CD14-positive monocyte (primary cell): ENCODE measurements around the gene GLB1L. TPM values are rescaled to one million over a fixed set of nuclear protein-coding genes. Genes with fewer than 3 reads are reported as not detected.
A peak's percentile ranks its signal among the peaks of the same experiment; 100 is the strongest.

Source experiments
- DNase-seq, 3 donors: peaks; one replicate each; pipeline ENCODE4 v3.0.0-alpha.2; 2011 to 2022
- H2AFZ ChIP-seq: 2 replicates; pipeline ENCODE4 v1.6.0; 2012; ENCODE audit warnings: mild to moderate bottlenecking, low read depth, low read length, inconsistent platforms; ENCODE audit not compliant: insufficient read depth, poor library complexity, severe bottlenecking
- H3K27ac ChIP-seq, 2 donors: 1 replicate in 1 of 2; 2 replicates in 1 of 2; pipeline ENCODE4 v1.5.1; 2012 to 2013; ENCODE audit warnings: low read length in 2 of 2, control low read depth in 1 of 2, inconsistent platforms in 1 of 2, low read depth in 1 of 2, mild to moderate bottlenecking in 1 of 2
- H3K27me3 ChIP-seq, 2 donors: one replicate each; pipeline versions ENCODE4 v1.6.0 to v1.6.1; 2011 to 2013; ENCODE audit warnings: low read length in 2 of 2; ENCODE audit not compliant: control insufficient read depth in 2 of 2, insufficient read depth in 2 of 2
- H3K36me3 ChIP-seq, 2 donors: replicated peaks in 1 of 2; 1 replicate in 1 of 2; 2 replicates in 1 of 2; pipeline versions ENCODE4 v1.5.1 to v1.6.1; 2012 to 2013; ENCODE audit warnings: low read length in 2 of 2, control low read depth in 1 of 2, inconsistent platforms in 1 of 2, mild to moderate bottlenecking in 1 of 2; ENCODE audit not compliant: insufficient read depth in 2 of 2, control insufficient read depth in 1 of 2
- H3K4me1 ChIP-seq, 2 donors: 1 replicate in 1 of 2; 2 replicates in 1 of 2; pipeline versions ENCODE4 v1.5.1 to v1.6.1; 2012 to 2013; ENCODE audit warnings: low read length in 2 of 2, control low read depth in 1 of 2, inconsistent platforms in 1 of 2, mild to moderate bottlenecking in 1 of 2, moderate library complexity in 1 of 2; ENCODE audit not compliant: insufficient read depth in 2 of 2, control insufficient read depth in 1 of 2
- H3K4me2 ChIP-seq: replicated peaks from 2 replicates; pipeline ENCODE3; 2012; ENCODE audit warnings: low read length, moderate library complexity, mild to moderate bottlenecking; ENCODE audit not compliant: poor library complexity, severe bottlenecking; ENCODE audit errors: extremely low read depth
- H3K4me3 ChIP-seq, 3 experiments: fragments of 200-600 bp in 1 of 3; sonication (generic) in 1 of 3; replicated peaks in 1 of 3; 1 replicate in 2 of 3; 2 replicates in 1 of 3; pipeline ENCODE4 v1.5.1; 2011 to 2013; ENCODE audit warnings: low read length in 3 of 3, mild to moderate bottlenecking in 3 of 3, control low read depth in 2 of 3, low read depth in 2 of 3, inconsistent platforms in 1 of 3, moderate library complexity in 1 of 3
- H3K79me2 ChIP-seq: 2 replicates; pipeline ENCODE4 v1.6.0; 2012; ENCODE audit warnings: mild to moderate bottlenecking, control low read depth, inconsistent platforms, low read length, moderate library complexity; ENCODE audit not compliant: insufficient read depth
- H3K9ac ChIP-seq: 2 replicates; pipeline ENCODE4 v1.6.0; 2017; ENCODE audit warnings: low read length, mild to moderate bottlenecking; ENCODE audit not compliant: insufficient read depth, poor library complexity, severe bottlenecking
- H3K9me3 ChIP-seq, 2 donors: replicated peaks in 1 of 2; 1 replicate in 1 of 2; 2 replicates in 1 of 2; pipeline versions ENCODE4 v1.5.1 to v1.6.1; 2012 to 2013; ENCODE audit warnings: low read length in 2 of 2, control low read depth in 1 of 2; ENCODE audit not compliant: control insufficient read depth in 1 of 2, insufficient read depth in 1 of 2
- H4K20me1 ChIP-seq: 2 replicates; pipeline ENCODE4 v1.6.0; 2012; ENCODE audit warnings: mild to moderate bottlenecking, low read length, control low read depth, moderate library complexity; ENCODE audit not compliant: insufficient read depth
- H3K27ac Mint-ChIP-seq, 7 donors: one replicate each; pipeline ENCODE4 v1.8.0; 2020; ENCODE audit warnings: mild to moderate bottlenecking in 7 of 7, mixed read lengths in 7 of 7, moderate library complexity in 6 of 7, inconsistent platforms in 2 of 7
- H3K27me3 Mint-ChIP-seq, 3 donors: one replicate each; pipeline ENCODE4 v1.8.0; 2021 to 2022; ENCODE audit warnings: low read depth in 3 of 3, mild to moderate bottlenecking in 3 of 3, mixed read lengths in 3 of 3, moderate library complexity in 3 of 3, inconsistent platforms in 1 of 3
- H3K36me3 Mint-ChIP-seq, 2 donors: one replicate each; pipeline ENCODE4 v1.8.0; 2020; ENCODE audit warnings: mixed read lengths in 2 of 2, inconsistent platforms in 1 of 2, mild to moderate bottlenecking in 1 of 2
- H3K4me1 Mint-ChIP-seq: one replicate; pipeline ENCODE4 v1.8.0; 2020; ENCODE audit warnings: mild to moderate bottlenecking, mixed read lengths
- H3K4me3 Mint-ChIP-seq, 2 donors: one replicate each; pipeline ENCODE4 v1.8.0; 2020; ENCODE audit warnings: mild to moderate bottlenecking in 2 of 2, mixed read lengths in 2 of 2, moderate library complexity in 1 of 2
- H3K9me3 Mint-ChIP-seq, 7 donors: one replicate each; pipeline ENCODE4 v1.8.0; 2020 to 2022; ENCODE audit warnings: mixed read lengths in 7 of 7, mild to moderate bottlenecking in 6 of 7, moderate library complexity in 6 of 7, inconsistent platforms in 2 of 7
- WGBS: methylation state at CpG from one replicate; pipeline ENCODE4 v1.1.5; 2013; ENCODE audit warnings: missing lambda C conversion rate; ENCODE audit not compliant: insufficient coverage; 5-methylcytosine and 5-hydroxymethylcytosine counted together
- intact Hi-C, 2 donors: fragments of 100-400 bp; cut with micrococcal nuclease; formaldehyde crosslinking; loops; one replicate each; pipeline versions ENCODE4 v1.15.0 to v1.15.1; 2023
- polyA plus RNA-seq, 3 donors: library from polyadenylated mRNA; depleted of rRNA in 1 of 3; unstranded in 2 of 3; stranded (reverse) in 1 of 3; fragments of 300-500 nt in 2 of 3; fragments of >200 nt in 1 of 3; fragmentation: Illumina TruSeq in 2 of 3; gene quantifications; 1 replicate in 2 of 3; 2 replicates in 1 of 3; pipeline ENCODE4 v1.2.3, GENCODE V29; 2012 to 2021
- TF ChIP-seq, protein P1 (sequence below): fragments of 200-600 bp; IDR thresholded peaks from one replicate; pipeline ENCODE4 v1.8.0; 2022; ENCODE audit warnings: antibody characterized with exemption, mild to moderate bottlenecking

Gene GLB1L
- polyA plus RNA-seq, 3 donors = 4.0 to 11.7 (median 7.7) TPM

DNA sequence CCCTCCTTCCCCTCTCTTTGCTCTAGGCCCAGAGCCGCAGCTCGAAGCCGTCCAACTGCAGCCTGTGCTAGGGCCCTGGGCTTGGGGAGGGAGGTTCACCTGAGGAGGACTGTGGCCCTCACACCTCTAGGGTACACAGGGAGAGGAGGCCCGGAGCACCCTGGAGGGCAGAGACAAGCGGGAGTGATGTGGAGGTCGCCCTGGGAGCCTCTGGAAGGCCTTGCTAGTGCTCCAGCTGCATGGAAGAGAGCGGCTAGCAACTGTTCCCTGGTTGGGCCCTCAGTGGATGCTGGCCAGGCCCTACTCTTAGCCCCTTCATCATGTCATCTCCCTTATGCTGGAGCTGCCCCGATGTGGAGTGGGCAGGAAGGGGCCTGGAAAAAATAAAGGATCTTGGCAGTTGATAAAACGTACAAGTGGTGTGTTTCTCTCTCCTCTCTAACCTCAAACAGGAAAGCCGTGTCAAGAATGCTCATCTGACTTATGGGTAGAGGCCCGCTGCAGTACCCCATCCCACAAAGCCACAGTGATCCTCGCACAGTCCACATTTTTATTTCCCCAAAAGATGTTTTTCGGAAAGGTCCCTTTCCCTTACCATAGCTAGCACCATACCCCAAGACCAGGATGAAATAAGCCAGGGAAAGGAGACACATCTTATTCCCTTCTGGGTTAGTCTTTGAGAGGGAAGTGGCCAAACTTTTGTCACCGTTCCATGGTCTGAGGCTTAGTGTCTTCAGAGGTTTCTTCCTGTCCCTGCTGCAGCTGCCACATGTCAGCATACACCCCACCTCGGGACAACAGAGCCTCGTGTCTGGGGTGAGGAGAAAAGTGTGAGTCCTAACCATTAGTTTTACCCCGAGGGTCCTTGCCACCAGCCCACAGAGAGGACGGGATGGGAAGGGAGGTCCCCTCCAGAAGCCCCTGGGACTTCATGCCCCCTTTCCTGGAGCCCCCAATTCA lies 35.7 kb downstream of the GLB1L start:
- H4K20me1 ChIP-seq = peaks cover 10% of the 10 kb centered on the region
- no peak overlapping the region for H3K4me3 ChIP-seq
- H3K27ac ChIP-seq = no peak overlapping the region
- Mint-ChIP-seq H3K4me3 (no peak overlapping the region), H3K36me3 (peaks cover 39 to 48% of the 10 kb centered on the region in 2 donors), H3K9me3 (peaks cover under 1 to 4% (median 2%) of the 10 kb centered on the region in 7 donors), H3K4me1 (peaks cover 39% of the 10 kb centered on the region), H3K27me3 (peaks cover 0 to 5% (median 4%) of the 10 kb centered on the region in 3 donors), H3K27ac (peak overlapping the region in 1 of 7 donors; percentile 2)
- peaks cover 0 to under 1% of the 10 kb centered on the region in 2 donors for H3K9me3 ChIP-seq
- H3K4me2 ChIP-seq = no peak overlapping the region
- 25% methylated on average over 9 of the region's 18 CpGs for WGBS
- no peak for DNase-seq
- H3K36me3 ChIP-seq = peaks cover 16 to 31% of the 10 kb centered on the region in 2 donors
- H3K27me3 ChIP-seq = no peaks in the 10 kb centered on the region
- TF ChIP-seq, protein P1, sequence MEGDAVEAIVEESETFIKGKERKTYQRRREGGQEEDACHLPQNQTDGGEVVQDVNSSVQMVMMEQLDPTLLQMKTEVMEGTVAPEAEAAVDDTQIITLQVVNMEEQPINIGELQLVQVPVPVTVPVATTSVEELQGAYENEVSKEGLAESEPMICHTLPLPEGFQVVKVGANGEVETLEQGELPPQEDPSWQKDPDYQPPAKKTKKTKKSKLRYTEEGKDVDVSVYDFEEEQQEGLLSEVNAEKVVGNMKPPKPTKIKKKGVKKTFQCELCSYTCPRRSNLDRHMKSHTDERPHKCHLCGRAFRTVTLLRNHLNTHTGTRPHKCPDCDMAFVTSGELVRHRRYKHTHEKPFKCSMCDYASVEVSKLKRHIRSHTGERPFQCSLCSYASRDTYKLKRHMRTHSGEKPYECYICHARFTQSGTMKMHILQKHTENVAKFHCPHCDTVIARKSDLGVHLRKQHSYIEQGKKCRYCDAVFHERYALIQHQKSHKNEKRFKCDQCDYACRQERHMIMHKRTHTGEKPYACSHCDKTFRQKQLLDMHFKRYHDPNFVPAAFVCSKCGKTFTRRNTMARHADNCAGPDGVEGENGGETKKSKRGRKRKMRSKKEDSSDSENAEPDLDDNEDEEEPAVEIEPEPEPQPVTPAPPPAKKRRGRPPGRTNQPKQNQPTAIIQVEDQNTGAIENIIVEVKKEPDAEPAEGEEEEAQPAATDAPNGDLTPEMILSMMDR = no peak
- intact Hi-C loops = loop anchor here (2.0 to 5.0 kb wide), 3 partner anchors 39 to 49 kb away; partner anchors contain the start of genes NHEJ1 (in 2 of the 2) and SLC23A3 (in 1 of the 2)
- peaks cover 19 to 21% of the 10 kb centered on the region in 2 donors for H3K4me1 ChIP-seq
- H3K79me2 ChIP-seq = no peaks in the 10 kb centered on the region
- no peak overlapping the region for H3K9ac ChIP-seq
- no peak overlapping the region for H2AFZ ChIP-seq

DNA sequence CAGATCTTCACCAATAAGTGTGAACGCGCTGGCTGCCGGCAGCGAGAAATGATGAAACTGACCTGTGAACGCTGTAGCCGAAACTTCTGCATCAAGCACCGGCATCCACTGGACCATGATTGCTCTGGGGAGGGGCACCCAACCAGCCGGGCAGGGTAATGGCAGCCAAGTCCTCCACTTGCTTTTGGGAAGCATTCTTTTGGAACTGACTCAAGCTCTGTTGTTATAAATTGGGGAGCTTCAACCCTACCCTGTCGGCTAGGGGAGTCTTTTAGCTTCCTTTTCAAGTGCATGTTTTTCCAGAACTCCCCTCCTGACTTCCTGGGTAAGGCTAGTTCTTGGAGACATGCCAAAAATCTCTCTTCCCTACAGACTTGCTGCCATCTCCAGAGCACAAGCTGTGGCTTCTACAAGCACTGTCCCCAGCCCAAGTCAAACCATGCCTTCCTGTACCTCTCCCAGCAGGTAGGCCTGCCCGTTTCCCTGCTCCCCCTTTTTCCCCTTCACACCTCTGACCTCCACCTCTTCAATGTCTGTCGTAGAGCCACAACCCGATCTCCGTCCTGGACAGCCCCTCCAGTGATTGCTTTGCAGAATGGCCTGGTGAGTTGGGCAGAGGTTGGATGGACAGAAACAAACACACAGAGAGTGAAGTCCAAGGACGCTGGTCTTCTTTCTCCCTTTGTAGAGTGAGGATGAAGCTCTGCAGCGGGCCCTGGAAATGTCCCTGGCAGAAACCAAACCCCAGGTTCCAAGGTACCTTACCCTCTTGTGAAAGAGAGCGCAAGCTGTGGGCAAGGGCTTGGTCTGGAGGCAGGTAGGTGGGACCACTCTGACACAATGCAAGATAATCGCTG lies 37.1 kb downstream of the GLB1L start:
- Histone ChIP-seq H3K79me2 (no peaks in the 10 kb centered on the region), H3K4me1 (peaks cover 19 to 21% of the 10 kb centered on the region in 2 donors), H3K9ac (no peak overlapping the region), H3K27me3 (no peaks in the 10 kb centered on the region), H3K4me3 (no peak overlapping the region), H3K27ac (no peak overlapping the region), H4K20me1 (peaks cover 10% of the 10 kb centered on the region), H3K4me2 (peak overlapping the region; percentile 91), H3K9me3 (peaks cover 0 to 4% of the 10 kb centered on the region in 2 donors), H2AFZ (no peak overlapping the region), H3K36me3 (peaks cover 16 to 31% of the 10 kb centered on the region in 2 donors)
- DNase-seq = no peak
- Mint-ChIP-seq H3K4me1 (peaks cover 39% of the 10 kb centered on the region), H3K36me3 (peaks cover 30 to 40% of the 10 kb centered on the region in 2 donors), H3K9me3 (peaks cover 2 to 8% (median 4%) of the 10 kb centered on the region in 7 donors), H3K27me3 (peaks cover 0 to 2% (median 0%) of the 10 kb centered on the region in 3 donors), H3K4me3 (peak overlapping the region; percentile 30 to 86), H3K27ac (peak overlapping the region in 3 of 7 donors; percentile 22 to 87 (median 86))
- intact Hi-C loops = loop anchor here in 1 of 2 donors (2.0 kb wide), 1 partner anchor 29 kb away; the partner anchor contains the start of gene RETREG2
- TF ChIP-seq, protein P1 = no peak
- WGBS = 64% methylated on average over 10 of the region's 17 CpGs
